ENCODE data around the gene KIAA0586. TPM values are rescaled to one million over a fixed set of nuclear protein-coding genes. Genes with fewer than 3 reads are reported as not detected.
"Not testable (repeated sequence)": the region's sequence is repeated elsewhere in the genome, so short reads cannot be mapped to it uniquely, and the experiment has no call there.

The KIAA0586 gene
- total RNA-seq, 1 experiment from 2014 or later = 20.9 TPM

- H3K27me3 Mint-ChIP-seq (ENCODE audit: low read depth) = no peaks in the 10 kb centered on the region; the same call in 1 of the 2 replicates
- DNase-seq = no peak
- no peaks in the 10 kb centered on the region for H3K79me1 ChIP-seq (ENCODE audit: insufficient read depth, low read depth, low read length, poor library complexity, severe bottlenecking)
- no peak overlapping the region for H3T11ph ChIP-seq (ENCODE audit: low read length)
- no peak overlapping the region for H4K8ac ChIP-seq (replicated peaks; ENCODE audit: insufficient read length, low read depth, low read length)
- peaks cover 0 to 3% of the 10 kb centered on the region in 2 experiments; a peak in 2 of 5 replicates for H3K9me3 Mint-ChIP-seq
- no peak overlapping the region for H3K4me2 ChIP-seq (ENCODE audit: insufficient read depth, insufficient read length, low read length)
- no peaks in the 10 kb centered on the region for H4K20me1 ChIP-seq (ENCODE audit: control insufficient read depth, insufficient read depth, insufficient read length)
- H2BK20ac ChIP-seq (ENCODE audit: low read depth, low read length, poor library complexity, severe bottlenecking) = no peak overlapping the region
- no peak overlapping the region for H3K23ac ChIP-seq (ENCODE audit: insufficient read length, low read depth, low read length)
- H3K4me1 ChIP-seq (ENCODE audit: insufficient read depth, low read length) = no peaks in the 10 kb centered on the region
- no peak overlapping the region for H3K4ac ChIP-seq (ENCODE audit: low read depth, low read length)
- no peak overlapping the region for H4K91ac ChIP-seq (ENCODE audit: insufficient read length, low read depth, low read length)
- no peak overlapping the region for H3K4me3 Mint-ChIP-seq
- H3K18ac ChIP-seq (ENCODE audit: insufficient read length, low read depth, low read length) = no peak overlapping the region
- H3K27ac Mint-ChIP-seq = peak overlapping the region in 1 of 3 experiments; percentile 50; a peak in 1 of 7 replicates
- no peaks in the 10 kb centered on the region for H3K9me3 ChIP-seq (ENCODE audit: control insufficient read depth, low read depth, low read length)
- no peaks in the 10 kb centered on the region for H3K27me3 ChIP-seq (ENCODE audit: insufficient read depth, low read length)
- H2BK15ac ChIP-seq (ENCODE audit: low read depth, low read length) = no peak overlapping the region
- TF ChIP-seq CTCF (conservative IDR thresholded peaks at IDR 0.05) = no peak
- H2BK5ac ChIP-seq (ENCODE audit: insufficient read length, low read length) = no peak overlapping the region
- H3K27ac ChIP-seq (ENCODE audit: insufficient read length, low read depth, low read length) = no peak overlapping the region
- H2AFZ ChIP-seq (ENCODE audit: low read length) = no peak overlapping the region
- H2BK120ac ChIP-seq (ENCODE audit: low read depth, low read length, poor library complexity, severe bottlenecking) = no peak overlapping the region
- H2AK5ac ChIP-seq (ENCODE audit: insufficient read length, low read length) = no peak overlapping the region
- H3K36me3 Mint-ChIP-seq (ENCODE audit: insufficient read depth in 1 of 3, low read depth in 3 of 3) = peaks cover 15 to 33% (median 16%) of the 10 kb centered on the region in 3 experiments
- H4K5ac ChIP-seq (ENCODE audit: insufficient read length, low read depth, low read length) = no peak overlapping the region
- no peak overlapping the region for H2BK12ac ChIP-seq (ENCODE audit: insufficient read length, low read depth, low read length)
- H3K79me2 ChIP-seq (ENCODE audit: insufficient read depth, low read length) = no peaks in the 10 kb centered on the region
- H3K4me1 Mint-ChIP-seq = no peaks in the 10 kb centered on the region
- WGBS (ENCODE audit: extremely low coverage, insufficient read length, low lambda C conversion rate) = 100% methylated on average over 2 of the region's 2 CpGs
- H3K56ac ChIP-seq (ENCODE audit: insufficient read length, low read depth, low read length) = no peak overlapping the region
- no peak overlapping the region for H3K14ac ChIP-seq (ENCODE audit: insufficient read depth, low read length)
- H3K9ac ChIP-seq (ENCODE audit: extremely low read depth, insufficient read length, low read length) = no peak overlapping the region
- H3K23me2 ChIP-seq (ENCODE audit: insufficient read length, low read depth, low read length, poor library complexity, severe bottlenecking) = no peaks in the 10 kb centered on the region
Measured at GRCh38 chr14:58477653-58478052, 50.1 kb downstream of the KIAA0586 start.

GRCh38 chr14:58478329-58478728 lies 50.8 kb downstream of the KIAA0586 start:
- not testable (repeated sequence) for H3K23ac ChIP-seq (ENCODE audit: insufficient read length, low read depth, low read length); H3K14ac ChIP-seq (ENCODE audit: insufficient read depth, low read length); H3K23me2 ChIP-seq (ENCODE audit: insufficient read length, low read depth, low read length, poor library complexity, severe bottlenecking); H3K4me1 ChIP-seq (ENCODE audit: insufficient read depth, low read length); H3T11ph ChIP-seq (ENCODE audit: low read length); H2BK20ac ChIP-seq (ENCODE audit: low read depth, low read length, poor library complexity, severe bottlenecking); H3K9me3 Mint-ChIP-seq; H3K79me1 ChIP-seq (ENCODE audit: insufficient read depth, low read depth, low read length, poor library complexity, severe bottlenecking); H2BK12ac ChIP-seq (ENCODE audit: insufficient read length, low read depth, low read length); H4K91ac ChIP-seq (ENCODE audit: insufficient read length, low read depth, low read length); H3K9ac ChIP-seq (ENCODE audit: extremely low read depth, insufficient read length, low read length); H4K5ac ChIP-seq (ENCODE audit: insufficient read length, low read depth, low read length); H3K79me2 ChIP-seq (ENCODE audit: insufficient read depth, low read length); DNase-seq; H3K27me3 ChIP-seq (ENCODE audit: insufficient read depth, low read length); H3K4me3 Mint-ChIP-seq; H2BK5ac ChIP-seq (ENCODE audit: insufficient read length, low read length); H2AK5ac ChIP-seq (ENCODE audit: insufficient read length, low read length); H3K4me1 Mint-ChIP-seq; H3K9me3 ChIP-seq (ENCODE audit: control insufficient read depth, low read depth, low read length); H3K4me2 ChIP-seq (ENCODE audit: insufficient read depth, insufficient read length, low read length); H3K27ac Mint-ChIP-seq; H4K8ac ChIP-seq (replicated peaks; ENCODE audit: insufficient read length, low read depth, low read length); H2AFZ ChIP-seq (ENCODE audit: low read length); H2BK15ac ChIP-seq (ENCODE audit: low read depth, low read length); H3K27me3 Mint-ChIP-seq (ENCODE audit: low read depth); H3K4ac ChIP-seq (ENCODE audit: low read depth, low read length); H4K20me1 ChIP-seq (ENCODE audit: control insufficient read depth, insufficient read depth, insufficient read length); H3K56ac ChIP-seq (ENCODE audit: insufficient read length, low read depth, low read length); H2BK120ac ChIP-seq (ENCODE audit: low read depth, low read length, poor library complexity, severe bottlenecking); H3K27ac ChIP-seq (ENCODE audit: insufficient read length, low read depth, low read length); H3K18ac ChIP-seq (ENCODE audit: insufficient read length, low read depth, low read length)
- H3K36me3 Mint-ChIP-seq (ENCODE audit: insufficient read depth in 1 of 3, low read depth in 3 of 3) = peaks cover 15 to 33% (median 16%) of the 10 kb centered on the region in 3 experiments
- WGBS (ENCODE audit: extremely low coverage, insufficient read length, low lambda C conversion rate) = no CpG with 5 or more reads among the region's 5 CpGs
